Ovary (tissue), 3 donors: ENCODE results near the gene NT5DC3.

Source experiments
- POLR2A ChIP-seq: fragments of 450-650 bp; IDR thresholded peaks from one replicate; pipeline ENCODE4 v1.6.1; 2017; ENCODE audit warnings: antibody characterized with exemption, mild to moderate bottlenecking, moderate library complexity
- TF ChIP-seq, protein P1 (sequence below), 3 donors: fragments of 450-650 bp in 2 of 3; fragments of 200-600 bp in 1 of 3; IDR thresholded peaks; one replicate each; pipeline versions ENCODE4 v1.5.1 to v1.8.0; 2016 to 2022; ENCODE audit warnings: antibody characterized with exemption in 3 of 3, mild to moderate bottlenecking in 1 of 3
- donor health status: DM: no; HTN: no; CAD: no.

DNA sequence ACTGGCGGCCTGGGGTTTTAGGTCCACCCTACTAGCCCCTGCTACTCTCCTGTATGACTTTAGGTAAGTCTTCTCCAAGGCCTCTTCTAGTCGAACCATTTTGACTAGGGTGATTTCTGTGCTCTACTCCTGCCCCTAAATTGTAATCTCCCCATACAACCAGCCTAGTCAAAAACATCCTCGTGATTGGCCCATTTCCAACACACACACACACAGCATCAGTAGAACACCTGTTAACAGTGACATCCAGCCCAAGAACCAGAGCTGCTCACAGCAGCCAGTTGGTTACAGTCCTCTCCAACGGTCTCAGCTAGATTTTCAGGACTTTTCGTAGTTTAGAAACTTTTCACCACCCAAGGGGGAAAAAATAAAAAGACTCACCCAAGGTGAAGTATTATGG, 30.9 kb downstream of the NT5DC3 start:
- TF ChIP-seq, protein P1, sequence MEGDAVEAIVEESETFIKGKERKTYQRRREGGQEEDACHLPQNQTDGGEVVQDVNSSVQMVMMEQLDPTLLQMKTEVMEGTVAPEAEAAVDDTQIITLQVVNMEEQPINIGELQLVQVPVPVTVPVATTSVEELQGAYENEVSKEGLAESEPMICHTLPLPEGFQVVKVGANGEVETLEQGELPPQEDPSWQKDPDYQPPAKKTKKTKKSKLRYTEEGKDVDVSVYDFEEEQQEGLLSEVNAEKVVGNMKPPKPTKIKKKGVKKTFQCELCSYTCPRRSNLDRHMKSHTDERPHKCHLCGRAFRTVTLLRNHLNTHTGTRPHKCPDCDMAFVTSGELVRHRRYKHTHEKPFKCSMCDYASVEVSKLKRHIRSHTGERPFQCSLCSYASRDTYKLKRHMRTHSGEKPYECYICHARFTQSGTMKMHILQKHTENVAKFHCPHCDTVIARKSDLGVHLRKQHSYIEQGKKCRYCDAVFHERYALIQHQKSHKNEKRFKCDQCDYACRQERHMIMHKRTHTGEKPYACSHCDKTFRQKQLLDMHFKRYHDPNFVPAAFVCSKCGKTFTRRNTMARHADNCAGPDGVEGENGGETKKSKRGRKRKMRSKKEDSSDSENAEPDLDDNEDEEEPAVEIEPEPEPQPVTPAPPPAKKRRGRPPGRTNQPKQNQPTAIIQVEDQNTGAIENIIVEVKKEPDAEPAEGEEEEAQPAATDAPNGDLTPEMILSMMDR (IDR thresholded peaks at IDR 0.05): no peak
- TF ChIP-seq POLR2A: no peak
